Inflammatory macrophage (primary cell): ENCODE results near the gene WNT2B.

ENCODE experiments used
- DNase-seq, 2 donors: peaks; one replicate each; pipeline ENCODE4 v3.0.0-alpha.2; 2020 to 2022

Gene WNT2B

DNA sequence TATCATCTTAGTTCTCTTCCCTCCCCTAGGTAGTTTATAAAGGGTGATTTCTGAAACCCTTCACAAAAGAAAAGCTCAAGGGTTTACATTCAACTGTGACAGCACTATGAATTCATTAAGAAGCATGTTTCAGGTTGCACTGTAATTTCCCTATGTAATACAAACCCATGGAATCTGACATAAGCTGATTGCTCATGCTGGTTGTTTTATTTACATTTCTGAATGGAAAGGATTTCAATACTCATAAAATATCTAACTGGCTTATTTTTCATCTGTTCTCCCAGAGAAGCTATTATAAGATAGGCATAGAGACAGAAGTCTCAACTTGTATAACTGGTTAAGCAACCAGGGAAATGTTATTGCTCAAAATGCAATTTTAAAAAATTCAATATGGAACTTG lies 20.5 kb downstream of the WNT2B start:
- no peak for DNase-seq

DNA sequence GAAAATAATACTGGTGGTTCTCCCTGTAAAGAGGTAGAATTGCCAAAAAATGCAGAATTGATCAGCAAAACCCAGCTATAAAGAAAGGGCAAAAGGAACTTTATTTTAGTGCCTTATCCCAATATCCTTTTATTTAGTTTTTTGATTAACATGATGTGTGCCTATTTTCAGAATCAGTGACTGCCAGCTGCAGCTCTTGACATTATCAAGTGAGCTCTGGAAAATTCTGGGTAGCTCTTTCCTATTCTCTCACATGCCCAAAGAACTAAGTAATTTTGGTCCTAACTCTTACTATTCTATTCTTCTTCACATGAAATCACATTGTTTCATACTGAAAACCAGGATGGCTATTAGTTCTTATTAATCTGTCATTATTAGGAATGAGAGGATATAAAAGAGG lies 22.1 kb downstream of the WNT2B start:
- DNase-seq: no peak

GRCh38 chr1:112532064-112532463 lies 23.3 kb downstream of the WNT2B start:
- no peak for DNase-seq

DNA sequence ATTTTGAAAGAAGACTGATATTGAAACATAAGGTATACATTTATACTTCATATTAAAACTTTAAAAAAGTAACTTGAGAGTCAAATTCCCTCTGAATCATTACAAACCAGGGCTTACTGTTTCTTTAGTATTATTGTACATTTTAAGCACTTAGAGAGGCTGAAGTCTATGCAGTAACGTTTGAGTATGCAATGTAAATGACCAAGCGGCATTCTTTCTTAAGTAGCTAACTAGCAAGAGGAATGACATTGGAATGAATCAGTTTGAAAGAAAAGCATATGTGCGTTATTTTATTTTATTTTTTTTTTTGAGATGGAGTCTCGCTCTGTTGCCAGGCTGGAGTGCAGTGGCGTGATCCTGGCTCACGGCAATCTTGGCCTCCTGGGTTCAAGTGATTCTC lies 24.3 kb downstream of the WNT2B start:
- no peak for DNase-seq

DNA sequence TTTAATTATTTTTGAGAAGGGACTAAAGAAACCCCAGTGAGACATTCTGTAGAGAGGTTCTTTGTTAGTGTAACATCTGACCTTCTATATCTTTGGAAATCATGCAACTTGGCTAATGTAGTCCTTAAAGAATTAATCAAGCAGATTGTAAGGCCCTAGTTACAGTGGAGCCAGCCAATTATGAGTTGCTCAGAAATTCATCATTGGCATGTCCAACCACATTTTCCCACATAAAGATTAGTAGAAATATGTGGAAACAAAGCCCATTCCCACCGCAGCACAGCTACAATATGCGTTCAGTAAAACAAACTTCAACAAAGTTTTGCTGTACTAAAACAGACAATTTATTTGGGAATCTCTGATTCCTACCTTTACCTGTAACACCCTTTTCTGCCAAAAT lies 27.8 kb downstream of the WNT2B start:
- DNase-seq: no peak

DNA sequence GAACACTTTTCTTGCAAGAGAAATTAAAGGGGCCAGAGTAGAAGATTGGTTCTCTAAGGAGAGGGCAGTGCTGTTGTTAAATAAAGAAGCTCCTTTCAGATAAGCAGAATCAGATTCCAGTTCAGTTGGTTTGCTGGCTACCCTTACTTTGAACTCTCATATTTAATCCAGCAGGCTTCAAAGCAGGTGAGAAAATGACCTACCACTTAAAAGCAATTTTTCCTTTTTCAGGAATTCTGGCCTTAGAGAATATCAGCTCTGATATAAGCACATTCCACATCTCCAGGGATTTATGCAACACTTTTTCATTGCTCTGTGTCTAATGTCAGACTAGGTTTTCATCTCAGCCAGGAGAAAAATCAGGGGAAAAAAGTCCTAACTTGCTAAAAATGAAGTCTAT lies 28.7 kb downstream of the WNT2B start:
- DNase-seq: no peak

DNA sequence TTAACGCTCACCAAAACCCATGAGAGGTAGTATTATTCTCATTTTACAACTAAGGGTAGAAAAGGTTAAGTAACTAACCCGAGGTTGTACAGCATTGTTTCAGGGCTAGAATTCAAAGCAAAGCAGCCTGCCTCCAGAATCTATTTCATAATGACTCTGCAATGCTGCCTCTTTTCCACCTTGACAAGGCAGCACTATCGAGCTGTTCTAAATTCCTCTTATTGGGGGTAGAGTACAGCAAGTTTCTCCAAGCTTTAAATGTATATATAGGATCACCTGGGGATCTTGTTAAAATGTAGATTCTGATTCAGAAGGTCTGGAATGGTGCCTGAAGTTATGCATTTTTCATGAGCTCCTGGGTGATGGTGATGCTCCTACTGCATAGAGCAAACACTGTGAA lies 30.1 kb downstream of the WNT2B start:
- no peak for DNase-seq

GRCh38 chr1:112540226-112540794 lies 31.5 kb downstream of the WNT2B start:
- DNase-seq: no peak

DNA sequence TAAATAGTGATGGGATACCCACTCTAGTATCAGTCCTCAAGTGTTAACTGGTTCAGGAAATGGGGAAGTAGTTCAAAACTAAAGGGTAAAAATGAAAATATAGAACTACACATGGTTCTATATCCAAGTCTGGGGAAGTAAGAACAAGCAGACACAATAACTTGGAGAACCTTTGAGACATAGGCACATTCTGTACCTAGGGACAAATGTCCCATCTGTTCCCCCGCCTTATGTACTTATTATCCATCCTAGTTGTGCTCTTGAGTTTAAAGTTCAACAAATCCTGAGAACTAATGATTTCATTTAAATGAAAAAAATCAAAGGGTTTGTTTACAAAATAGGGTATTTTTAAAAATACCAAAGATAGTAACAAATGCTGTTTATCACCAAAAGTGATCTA lies 32.5 kb downstream of the WNT2B start:
- DNase-seq: no peak

DNA sequence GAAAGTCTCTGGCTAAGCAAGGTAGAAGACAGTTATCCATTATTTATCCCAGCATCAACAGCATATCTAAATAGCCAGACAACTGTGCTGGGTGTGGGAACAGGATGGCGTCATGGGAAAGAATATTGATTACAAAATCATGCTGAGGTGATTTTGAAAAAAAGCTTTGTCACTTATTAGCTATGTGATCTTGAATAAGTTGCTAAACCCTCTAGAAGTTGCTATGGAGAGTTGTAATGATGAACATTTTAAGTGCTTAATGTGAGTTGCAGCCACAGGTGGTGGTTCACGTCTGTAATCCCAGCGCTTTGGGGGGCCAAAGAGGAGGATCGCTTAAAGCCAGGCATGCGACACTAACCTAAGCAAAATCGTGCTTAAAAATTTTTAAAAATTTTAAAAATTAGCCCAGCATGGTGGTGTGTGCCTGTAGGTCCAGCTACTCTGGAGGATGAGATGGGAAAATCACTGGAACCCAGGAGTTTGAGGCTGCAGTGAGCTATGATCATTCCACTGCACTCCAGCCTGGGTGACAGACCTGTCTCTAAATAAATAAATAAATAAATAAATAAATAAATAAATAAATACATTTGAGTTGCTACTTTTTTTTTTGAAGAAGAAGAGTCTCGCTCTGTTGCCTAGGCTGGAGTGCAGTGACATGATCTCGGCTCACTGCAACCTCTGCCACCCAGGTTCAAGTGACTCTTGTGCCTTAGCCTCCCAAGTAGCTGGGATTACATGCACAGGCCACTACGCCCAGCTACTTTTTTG lies 33.6 kb downstream of the WNT2B start:
- no peak for DNase-seq

GRCh38 chr1:112544011-112544688 lies 35.4 kb downstream of the WNT2B start:
- DNase-seq: peak; percentile 51 to 57

DNA sequence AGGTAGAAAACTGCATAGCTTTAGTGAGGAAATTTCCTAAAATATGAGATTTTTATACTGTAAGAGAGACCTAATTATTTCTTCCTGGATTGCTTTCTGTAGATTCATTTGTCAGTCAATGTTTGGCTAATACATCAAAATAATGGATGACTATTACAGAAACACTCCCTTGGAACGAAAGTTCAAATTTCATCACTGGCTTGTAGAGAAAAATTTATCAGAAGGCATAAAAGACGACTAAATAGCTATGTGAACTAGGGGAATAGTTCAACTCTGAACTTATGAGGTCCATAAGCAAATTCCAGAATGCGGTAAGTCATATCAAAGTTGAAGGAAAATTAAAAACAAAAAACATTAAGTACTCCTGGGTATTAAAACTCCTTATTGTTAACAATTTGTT lies 36.0 kb downstream of the WNT2B start:
- no peak for DNase-seq

DNA sequence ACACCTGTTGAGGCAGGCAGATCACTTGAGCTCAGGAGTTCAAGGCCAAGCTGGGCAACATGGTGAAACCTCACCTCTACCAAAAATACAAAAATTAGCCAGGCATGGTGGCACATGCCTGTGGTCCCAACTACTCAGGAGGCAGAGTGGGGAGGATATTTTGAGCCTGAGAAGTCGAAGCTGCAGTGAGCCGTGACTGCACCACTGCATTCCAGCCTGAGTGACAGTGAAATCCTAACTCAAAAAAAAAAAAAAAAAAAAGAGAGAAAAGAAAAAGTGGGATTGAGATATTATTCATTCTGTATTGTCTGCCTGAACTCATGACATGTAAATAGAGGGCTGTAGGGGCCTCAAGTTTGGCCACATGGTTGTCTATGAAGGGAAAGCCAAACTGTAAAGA lies 37.3 kb downstream of the WNT2B start:
- DNase-seq: no peak

DNA sequence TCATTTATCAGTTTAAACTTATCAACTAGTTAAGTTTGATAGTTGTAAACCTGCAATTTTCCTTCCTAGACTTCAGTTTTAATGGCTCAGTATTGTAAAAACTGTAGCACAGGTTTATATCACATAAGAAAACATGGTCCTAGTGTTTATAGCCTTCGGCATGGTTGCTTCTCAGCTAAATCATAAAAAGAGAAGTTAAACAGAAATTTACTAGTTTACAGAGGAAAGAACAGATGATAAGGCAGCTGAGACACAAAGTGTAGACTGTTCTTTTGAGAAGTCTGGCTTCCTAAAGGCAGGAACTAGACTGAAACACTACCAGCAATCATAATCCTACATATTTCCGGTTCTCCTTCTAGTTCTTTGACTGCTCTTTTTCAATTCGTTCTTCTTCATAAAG lies 39.8 kb downstream of the WNT2B start:
- peak; percentile 19 to 28 for DNase-seq

GRCh38 chr1:112549590-112549989 lies 40.8 kb downstream of the WNT2B start:
- DNase-seq: no peak

DNA sequence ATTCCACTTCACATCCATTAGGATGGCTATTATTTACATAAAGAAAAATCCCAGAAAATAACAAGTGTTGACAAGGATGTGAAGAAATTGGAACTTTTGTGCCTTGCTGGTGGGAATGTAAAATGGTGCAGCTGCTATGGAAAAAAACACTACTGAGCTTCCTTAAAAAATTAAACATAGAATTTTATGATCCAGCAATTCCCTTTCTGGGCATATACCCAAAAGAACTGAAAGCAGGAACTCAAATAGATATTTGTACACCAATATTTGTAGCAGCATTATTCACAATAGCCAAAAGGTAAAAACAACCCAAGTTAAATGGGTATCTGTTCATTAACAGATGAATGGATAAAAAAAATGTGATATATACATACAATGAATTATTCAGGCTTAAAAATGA lies 45.6 kb downstream of the WNT2B start:
- no peak for DNase-seq

DNA sequence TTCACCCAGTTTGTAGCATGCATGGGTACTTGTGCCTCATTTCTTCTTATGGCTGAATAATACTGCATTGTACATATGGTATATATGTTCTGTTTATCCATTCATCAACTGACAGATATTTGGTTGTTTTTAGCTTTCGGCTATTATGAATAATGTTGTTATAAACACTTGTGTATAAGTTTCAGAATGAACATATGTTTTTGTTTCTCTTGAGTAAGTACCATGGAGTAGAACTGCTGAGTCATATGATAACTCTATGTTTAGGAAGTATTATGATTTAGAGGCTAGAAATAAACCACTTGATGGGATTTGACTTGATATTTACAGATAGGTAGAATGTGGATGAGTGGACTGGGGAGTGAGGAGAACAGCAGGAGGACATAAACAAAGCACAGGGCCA lies 48.6 kb downstream of the WNT2B start:
- no peak for DNase-seq

- no peak for DNase-seq
Observed at GRCh38 chr1:112558634-112559033, 49.9 kb downstream of the WNT2B start.

GRCh38 chr1:112563341-112563740 lies 54.6 kb downstream of the WNT2B start:
- DNase-seq: no peak

DNA sequence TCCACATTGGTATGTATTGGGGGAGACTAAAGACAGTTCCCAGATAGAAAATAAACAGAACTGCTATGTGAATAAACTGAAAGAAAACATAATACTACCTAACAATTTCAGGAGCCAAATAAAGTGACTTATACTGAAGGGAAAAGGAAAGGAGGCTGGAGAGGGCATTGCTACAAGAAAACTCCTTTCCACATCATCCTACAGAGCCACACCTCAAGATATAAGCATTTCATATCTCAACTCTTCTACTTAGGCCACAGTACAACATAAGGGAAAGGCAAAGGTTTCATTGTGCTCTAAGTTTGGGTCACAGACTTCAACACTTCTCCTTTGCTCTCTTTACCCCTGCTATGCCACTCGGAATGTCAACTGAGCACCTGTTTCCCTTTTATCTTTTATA lies 55.3 kb downstream of the WNT2B start:
- DNase-seq: no peak

GRCh38 chr1:112565800-112566199 lies 57.0 kb downstream of the WNT2B start:
- DNase-seq: no peak

DNA sequence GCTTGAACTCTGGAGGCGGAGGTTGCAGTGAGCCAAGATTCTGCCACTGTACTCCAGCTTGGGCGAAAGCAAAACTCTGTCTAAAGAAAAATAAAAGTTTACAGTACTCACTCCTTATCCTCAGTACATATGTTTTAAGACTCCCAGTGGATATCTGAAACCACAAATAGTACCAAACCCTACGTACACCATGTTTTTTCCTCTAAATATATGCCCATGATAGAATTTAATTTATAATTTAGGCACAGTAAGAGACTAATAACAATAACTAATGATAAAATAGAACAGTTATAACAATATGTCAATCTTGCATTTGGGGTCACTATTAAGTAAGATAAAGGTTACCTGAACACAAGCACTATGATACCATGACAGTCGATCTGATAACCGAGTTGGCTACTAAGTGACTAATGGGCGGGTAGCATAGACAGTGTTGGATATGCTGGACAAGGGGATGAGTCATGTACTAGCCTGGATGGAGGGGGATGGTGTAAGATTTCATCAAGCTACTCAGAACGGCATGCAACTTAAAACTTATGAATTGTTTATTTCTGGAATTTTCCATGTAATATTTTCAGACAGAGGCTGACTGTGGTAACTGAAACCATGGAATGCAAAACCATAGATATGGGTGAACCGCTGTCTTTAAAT lies 66.5 kb downstream of the WNT2B start:
- DNase-seq: no peak

DNA sequence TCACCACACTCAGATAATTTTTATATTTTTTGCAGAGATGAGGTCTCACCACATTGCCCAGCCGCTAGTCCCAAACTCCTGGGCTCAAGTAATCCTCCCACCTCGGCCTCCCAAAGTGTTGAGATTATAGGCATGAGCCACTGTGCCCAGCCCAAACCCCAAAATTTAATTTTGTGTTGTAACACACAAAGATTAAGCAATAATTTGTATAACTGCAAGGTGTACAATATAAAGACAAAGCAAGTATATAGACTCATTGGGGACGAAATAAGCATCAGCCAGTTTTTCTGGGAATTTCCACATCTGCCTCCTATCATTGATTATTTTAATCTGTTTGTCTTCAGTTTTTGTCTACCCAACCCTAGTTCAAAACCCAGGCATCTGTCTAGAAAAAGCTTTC lies 67.5 kb downstream of the WNT2B start:
- DNase-seq: no peak
